GM19023 (cell line): Measurements from ENCODE around the gene FARP1.
"Not testable (repeated sequence)": the region's sequence is repeated elsewhere in the genome, so short reads cannot be mapped to it uniquely, and the experiment has no call there.

Experiments used
- ATAC-seq: cut with Tn5 transposase; IDR thresholded peaks from one replicate; pipeline ENCODE4 v1.9.1; 2021; ENCODE audit warnings: mild to moderate bottlenecking, moderate library complexity; ENCODE audit not compliant: unreplicated experiment

The FARP1 gene

GRCh38 chr13:98350746-98351330, 207.9 kb downstream of the FARP1 start:
- no peak for ATAC-seq

- ATAC-seq: no peak
Observed at GRCh38 chr13:98351636-98352035, 208.7 kb downstream of the FARP1 start.

GRCh38 chr13:98352226-98352625, 209.3 kb downstream of the FARP1 start:
- no peak for ATAC-seq

- no peak for ATAC-seq
Observed at GRCh38 chr13:98353750-98354149, 210.9 kb downstream of the FARP1 start.

GRCh38 chr13:98358937-98359336, 216.0 kb downstream of the FARP1 start:
- ATAC-seq: no peak

- ATAC-seq: no peak
Observed at GRCh38 chr13:98360545-98360944, 217.7 kb downstream of the FARP1 start.

- no peak for ATAC-seq
Observed at GRCh38 chr13:98363326-98363725, 220.4 kb downstream of the FARP1 start.

- ATAC-seq: no peak
Observed at GRCh38 chr13:98364179-98364578, 221.3 kb downstream of the FARP1 start.

- no peak for ATAC-seq
Observed at GRCh38 chr13:98364647-98365046, 221.8 kb downstream of the FARP1 start.

- no peak for ATAC-seq
Observed at GRCh38 chr13:98365302-98365701, 222.4 kb downstream of the FARP1 start.

- ATAC-seq: no peak
Observed at GRCh38 chr13:98366010-98366409, 223.1 kb downstream of the FARP1 start.

- ATAC-seq: no peak
Observed at GRCh38 chr13:98366443-98366842, 223.5 kb downstream of the FARP1 start.

- ATAC-seq: no peak
Observed at GRCh38 chr13:98366959-98367358, 224.1 kb downstream of the FARP1 start.

GRCh38 chr13:98368019-98368418, 225.1 kb downstream of the FARP1 start:
- no peak for ATAC-seq

- not testable (repeated sequence) for ATAC-seq
Observed at GRCh38 chr13:98369520-98369919, 226.6 kb downstream of the FARP1 start.

GRCh38 chr13:98370261-98370660, 227.4 kb downstream of the FARP1 start:
- no peak for ATAC-seq

- no peak for ATAC-seq
Observed at GRCh38 chr13:98370806-98371515, 228.1 kb downstream of the FARP1 start.

GRCh38 chr13:98371516-98372023, 228.7 kb downstream of the FARP1 start:
- no peak for ATAC-seq

GRCh38 chr13:98372876-98373275, 230.0 kb downstream of the FARP1 start:
- ATAC-seq: no peak

- no peak for ATAC-seq
Observed at GRCh38 chr13:98374750-98375149, 231.9 kb downstream of the FARP1 start.

GRCh38 chr13:98377635-98378378, 234.9 kb downstream of the FARP1 start:
- ATAC-seq: no peak

- ATAC-seq: no peak
Observed at GRCh38 chr13:98384739-98385138, 241.8 kb downstream of the FARP1 start.
